Stimulated activated CD8-positive, alpha-beta memory T cell treated with anti-CD3 and anti-CD28 coated beads, Interleukin-2, amount 100 ng/mL, for 48 hours (primary cell): ENCODE results near the gene THRB.

Experiments used
- DNase-seq, 2 donors: peaks; one replicate each; pipeline ENCODE4 v3.0.0-alpha.2; 2020; ENCODE audit warnings: low read depth in 2 of 2

THRB gene

GRCh38 chr3:24494618-24495325 lies at the start of gene THRB:
THRB (minus strand) TSS chr3:24494850.
- DNase-seq = no peak

DNA sequence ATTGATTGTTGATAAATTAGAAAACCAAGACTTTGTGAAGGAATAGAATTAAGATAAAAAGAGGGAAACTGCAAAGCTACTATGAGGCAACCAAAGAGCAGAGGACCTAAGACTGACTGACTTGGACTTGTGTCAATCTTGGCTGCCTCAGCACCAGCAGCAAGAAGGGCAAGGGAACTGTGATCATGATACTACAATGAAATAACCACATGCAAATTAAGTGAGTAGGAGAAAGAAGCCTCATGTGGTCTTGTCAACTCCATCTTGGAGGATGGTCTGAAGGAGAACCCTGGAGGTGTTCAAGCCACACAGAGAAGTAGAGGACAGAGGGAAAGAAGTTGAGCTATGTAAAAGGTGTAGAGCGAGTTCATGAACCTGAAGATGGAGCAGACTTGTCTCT lies 47.3 kb upstream of the THRB start:
- DNase-seq = no peak

GRCh38 chr3:24540821-24541220 lies 46.2 kb upstream of the THRB start:
- no peak for DNase-seq

DNA sequence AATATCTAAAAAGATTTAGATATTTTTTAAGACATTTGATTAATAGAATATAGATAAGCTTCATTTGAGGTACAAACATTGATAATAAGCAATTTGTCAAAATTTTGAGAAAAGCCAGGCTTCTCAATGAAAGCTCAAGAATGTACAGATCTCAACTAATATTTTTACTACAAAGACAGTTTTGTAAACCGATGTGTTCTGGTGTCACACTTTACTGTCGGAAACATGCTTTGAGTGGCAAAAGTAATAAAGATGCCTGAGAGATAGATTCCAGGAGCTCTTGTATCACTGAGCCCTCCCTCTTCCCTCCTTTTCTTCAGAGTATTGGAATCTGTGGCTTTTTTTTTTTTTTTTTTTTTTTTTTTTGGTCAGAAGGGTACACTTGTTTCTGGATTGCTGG lies 45.0 kb upstream of the THRB start:
- no peak for DNase-seq

GRCh38 chr3:24538891-24539290 lies 44.2 kb upstream of the THRB start:
- no peak for DNase-seq

DNA sequence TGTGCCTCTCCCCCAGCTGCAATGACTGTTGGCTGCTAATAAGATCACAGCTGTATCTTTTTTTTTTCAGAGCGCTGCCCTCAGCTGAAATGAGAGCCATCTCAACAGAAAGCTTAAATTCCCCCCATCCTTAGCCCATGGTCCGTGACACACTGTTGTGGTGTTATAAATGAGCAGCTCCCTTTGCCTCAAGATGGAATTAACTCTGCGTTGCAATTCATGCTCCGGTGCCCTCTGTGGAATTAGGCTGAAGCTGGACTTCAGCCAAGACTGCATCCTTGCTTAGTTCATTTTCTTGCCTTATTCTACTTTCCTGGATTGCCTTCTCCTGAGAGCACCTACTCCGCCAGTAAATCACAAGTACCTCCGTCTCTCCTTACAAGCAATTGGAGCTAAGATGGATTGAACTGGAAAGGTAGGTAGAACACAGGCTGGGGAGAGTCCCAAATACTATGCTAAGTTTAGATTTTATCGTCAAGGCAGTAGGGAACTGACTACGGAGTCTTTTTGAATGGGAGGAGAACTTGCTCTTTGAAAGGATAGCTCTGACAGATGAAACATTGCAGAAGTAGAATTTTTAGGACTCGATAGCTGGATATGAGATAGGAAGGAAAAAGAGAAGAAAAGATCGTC lies 39.0 kb upstream of the THRB start:
- no peak for DNase-seq

- no peak for DNase-seq
These were observed 35.8 kb upstream of the THRB start for GRCh38 chr3:24530471-24530870.

DNA sequence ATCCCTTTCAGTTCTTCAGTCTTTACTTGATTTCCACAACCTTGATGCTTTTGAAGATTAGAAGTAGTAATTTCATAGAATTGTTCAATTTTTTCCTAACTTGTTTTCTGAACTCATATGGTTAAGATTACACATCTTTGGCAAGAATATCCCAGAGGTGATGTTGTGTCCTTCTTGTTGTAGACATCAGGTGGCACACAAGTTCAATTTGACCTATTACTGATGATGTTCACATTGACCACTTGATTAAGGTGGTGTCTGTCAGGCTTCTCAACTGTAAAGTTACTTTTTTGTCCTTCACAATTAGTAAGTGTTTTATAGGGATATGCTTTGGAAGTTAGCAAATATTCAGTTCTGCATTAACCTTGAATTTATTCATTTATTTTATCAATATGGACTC lies 34.6 kb upstream of the THRB start:
- DNase-seq = no peak

- no peak for DNase-seq
These were observed 32.1 kb upstream of the THRB start for GRCh38 chr3:24526640-24527212.

- DNase-seq = no peak
These were observed 30.9 kb upstream of the THRB start for GRCh38 chr3:24525557-24525956.

- DNase-seq = no peak
These were observed 30.4 kb upstream of the THRB start for GRCh38 chr3:24525022-24525421.

GRCh38 chr3:24523988-24524727 lies 29.5 kb upstream of the THRB start:
- DNase-seq = no peak

DNA sequence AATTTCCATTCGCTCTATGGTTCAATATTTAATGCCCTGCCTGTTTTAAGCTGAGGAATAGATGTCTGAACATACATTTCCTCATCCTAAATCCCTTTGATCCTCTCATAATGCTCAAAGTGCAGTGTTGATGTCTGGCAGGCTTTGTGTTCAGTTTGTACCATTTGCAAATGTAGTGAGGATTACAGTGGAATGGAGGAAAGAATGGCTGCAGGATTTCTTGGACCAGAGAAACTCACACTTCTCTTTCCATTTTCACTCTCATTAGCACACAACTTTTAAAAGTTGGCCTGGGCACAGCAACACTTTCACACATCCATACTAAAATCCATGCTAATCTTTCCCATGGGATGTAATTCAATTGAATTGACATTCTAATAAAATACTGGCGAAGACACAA lies 28.6 kb upstream of the THRB start:
- no peak for DNase-seq

GRCh38 chr3:24522146-24522579 lies 27.5 kb upstream of the THRB start:
- DNase-seq = no peak

DNA sequence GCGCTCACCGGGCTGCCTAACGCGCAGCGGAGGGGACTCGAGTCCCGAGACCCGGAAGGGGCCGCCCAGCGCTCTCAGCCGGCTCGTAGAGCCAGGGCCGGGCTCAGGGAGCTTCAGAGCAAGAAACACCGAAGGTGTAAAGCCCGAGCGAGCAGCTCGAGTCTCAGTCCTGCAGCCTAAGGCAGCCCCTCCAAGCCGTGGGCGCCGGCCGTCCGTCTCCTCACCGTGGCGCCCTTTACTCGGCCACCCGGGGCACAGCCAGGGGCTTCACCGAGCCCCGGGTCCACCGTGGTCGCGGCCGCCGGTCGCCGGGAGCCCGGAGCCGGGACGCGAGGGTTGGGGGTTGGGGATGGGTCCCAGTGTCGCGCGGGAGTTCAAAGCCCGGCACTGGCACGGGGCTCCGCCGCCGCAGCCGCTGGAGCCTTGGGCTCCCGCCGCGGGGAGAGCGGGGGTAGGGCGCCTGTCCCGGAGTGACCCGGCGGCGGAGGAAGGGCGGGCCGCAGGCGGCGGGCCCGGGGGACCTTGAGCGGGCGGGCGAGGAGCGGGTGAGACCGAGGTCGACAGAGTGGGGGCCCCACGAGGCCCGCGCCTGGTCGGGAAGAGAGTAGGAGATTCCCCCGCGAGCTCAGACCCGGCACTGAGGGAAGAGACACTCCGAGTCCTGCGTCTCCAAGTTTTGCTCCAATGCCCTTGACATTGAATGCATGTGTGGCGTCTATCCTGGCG lies 26.9 kb upstream of the THRB start:
- DNase-seq = no peak

DNA sequence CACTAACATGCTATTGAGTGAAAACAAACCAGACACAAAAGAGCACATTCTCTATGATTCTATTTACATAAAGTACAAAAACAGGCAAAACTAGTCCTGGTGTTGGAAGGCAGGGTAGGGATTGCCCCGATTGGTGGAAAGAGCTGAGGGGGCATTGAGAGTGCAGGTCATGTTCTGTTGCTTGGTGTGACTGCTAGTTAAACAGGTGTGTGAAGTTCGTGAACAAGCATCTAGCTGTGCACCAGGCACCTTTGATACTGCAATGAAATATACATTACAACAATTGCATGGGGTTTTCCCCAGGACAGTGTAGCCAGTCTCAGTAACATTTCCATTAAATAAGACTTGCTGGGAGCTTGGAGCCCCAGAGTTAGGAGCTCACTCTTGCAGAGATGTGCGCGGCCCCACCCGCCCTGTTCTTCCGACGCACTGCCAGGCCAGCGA lies 26.3 kb upstream of the THRB start:
- no peak for DNase-seq

DNA sequence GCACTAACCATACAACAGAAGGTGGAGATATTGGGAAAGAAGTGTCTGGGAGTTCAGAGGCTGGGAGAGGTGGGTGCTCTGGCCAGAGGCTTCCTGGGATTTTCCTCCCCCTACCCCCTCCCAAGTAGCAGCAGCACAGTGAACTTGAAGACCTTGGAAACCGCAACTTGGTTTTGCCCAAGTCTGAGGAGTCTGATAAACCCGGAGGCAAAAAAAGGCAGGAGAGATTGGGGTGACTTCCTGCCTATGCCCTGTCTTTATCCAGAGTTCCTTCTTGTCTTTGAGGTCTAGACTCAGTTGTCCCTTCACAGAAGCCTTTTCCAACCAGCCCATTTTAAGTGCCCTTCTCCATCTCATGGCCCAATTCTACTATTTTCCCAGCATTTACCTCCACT lies 25.4 kb upstream of the THRB start:
- no peak for DNase-seq

DNA sequence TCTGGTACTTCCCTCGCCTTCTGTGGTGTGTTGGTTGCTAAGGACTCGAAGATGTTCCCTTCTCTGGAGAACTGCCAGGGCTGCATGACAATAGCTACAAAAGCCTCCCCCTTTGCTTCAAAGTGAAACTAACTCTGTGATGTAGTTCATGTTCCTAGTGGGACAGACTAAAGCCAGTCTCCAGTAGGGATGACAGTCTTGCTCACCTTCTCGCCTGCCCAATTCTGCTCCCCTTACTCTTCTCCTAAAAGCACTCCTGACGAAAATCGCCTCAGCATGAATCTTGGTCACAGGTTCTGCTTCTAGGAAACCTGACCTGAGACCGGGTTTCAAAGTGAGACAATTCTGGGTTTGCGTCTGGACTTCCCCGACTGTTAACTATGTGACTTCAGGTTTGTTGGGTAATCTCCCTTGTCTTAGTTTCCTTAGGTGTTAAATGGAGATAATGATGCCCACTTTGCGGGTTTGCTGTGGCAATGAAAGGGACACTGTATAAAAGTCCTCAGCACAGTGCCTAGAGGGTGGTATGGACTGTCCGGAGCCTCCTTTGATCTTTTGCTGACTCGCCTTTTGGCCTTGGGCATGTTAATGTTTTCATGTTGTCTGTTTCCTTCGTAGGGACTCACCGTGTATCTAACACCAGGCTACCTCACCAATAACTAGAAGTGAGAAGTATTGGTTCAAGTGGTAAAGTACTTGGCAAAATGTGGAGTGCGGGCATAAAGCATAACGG lies 24.9 kb upstream of the THRB start:
- DNase-seq = no peak

- no peak for DNase-seq
These were observed 24.3 kb upstream of the THRB start for GRCh38 chr3:24518990-24519367.

GRCh38 chr3:24514119-24514518 lies 19.5 kb upstream of the THRB start:
- no peak for DNase-seq

DNA sequence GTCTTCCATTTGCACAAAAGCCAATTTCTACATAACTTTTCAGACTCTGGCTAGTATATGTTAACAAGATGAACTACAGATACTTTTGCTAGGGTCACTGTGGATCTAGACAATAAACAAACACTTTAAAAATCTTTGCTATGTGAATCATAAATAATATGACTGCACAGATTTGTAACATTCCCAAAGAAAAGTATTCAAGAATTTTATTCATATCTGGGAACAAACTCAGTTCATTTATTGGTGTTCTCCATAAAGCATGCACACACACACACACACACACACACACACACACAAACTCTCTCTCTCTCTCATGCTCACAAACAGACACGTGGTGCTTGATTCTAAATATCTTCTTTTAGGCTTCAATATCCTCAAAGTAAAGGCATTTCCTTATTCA lies 18.8 kb upstream of the THRB start:
- no peak for DNase-seq
